Neural cell (in vitro differentiated cells): ENCODE data around the gene FBXO2.

Experiments
- CTCF ChIP-seq: fragments of 450-650 bp; IDR thresholded peaks from 2 replicates; pipeline ENCODE4 v1.5.1; 2014; ENCODE audit warnings: antibody characterized with exemption, mild to moderate bottlenecking, moderate library complexity; ENCODE audit not compliant: poor library complexity, severe bottlenecking
- REST ChIP-seq: IDR thresholded peaks from 2 replicates; pipeline ENCODE4 v1.6.1; 2012; ENCODE audit warnings: borderline replicate concordance
- TAF1 ChIP-seq: IDR thresholded peaks from 2 replicates; pipeline ENCODE4 v1.6.1; 2012; ENCODE audit warnings: low read depth

DNA sequence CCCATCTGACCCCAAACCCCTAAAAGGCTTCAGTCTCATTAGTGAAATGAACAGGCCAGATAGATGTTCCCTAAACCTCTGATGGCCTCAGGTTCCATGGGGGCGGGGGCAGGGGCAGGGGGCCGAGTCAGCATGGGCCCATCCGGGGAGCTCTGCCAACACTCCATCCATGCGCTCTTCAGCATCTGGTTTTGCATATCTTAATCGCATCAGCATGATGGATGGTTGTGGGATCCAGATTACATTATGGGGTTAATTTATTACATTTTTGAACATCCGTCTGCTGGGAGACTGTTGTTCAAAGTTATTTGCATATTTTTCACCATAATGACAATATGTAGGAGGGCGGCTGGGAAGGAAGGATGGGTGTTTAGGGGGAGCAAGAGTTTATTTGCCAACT lies 29.8 kb upstream of the FBXO2 start:
- TF ChIP-seq CTCF (no peak), TAF1 (no peak), REST (no peak)
